ENCODE measurements around the gene LRRN3.
A peak's percentile ranks its signal among the peaks of the same experiment; 100 is the strongest.

The LRRN3 gene

DNA sequence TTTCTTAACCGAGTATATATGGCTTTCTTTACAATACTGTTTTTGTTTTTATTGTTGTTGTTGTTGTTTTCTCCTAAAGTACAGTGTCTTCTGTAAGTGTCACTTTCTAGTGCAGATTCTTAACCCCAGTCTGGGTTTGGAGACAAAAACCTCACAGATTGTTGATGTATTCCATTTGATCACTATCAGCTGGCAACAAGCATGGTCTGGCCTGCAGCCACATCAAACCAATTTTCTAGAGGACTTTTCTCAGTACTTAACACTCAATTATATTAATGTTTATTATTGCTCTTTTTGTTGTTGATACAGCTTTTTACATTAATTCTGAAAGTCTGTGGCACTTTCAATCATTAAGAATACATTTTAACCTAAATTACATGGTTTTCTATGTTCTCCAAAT is 17.1 kb downstream of the LRRN3 start:
- DNase-seq: no peak

DNA sequence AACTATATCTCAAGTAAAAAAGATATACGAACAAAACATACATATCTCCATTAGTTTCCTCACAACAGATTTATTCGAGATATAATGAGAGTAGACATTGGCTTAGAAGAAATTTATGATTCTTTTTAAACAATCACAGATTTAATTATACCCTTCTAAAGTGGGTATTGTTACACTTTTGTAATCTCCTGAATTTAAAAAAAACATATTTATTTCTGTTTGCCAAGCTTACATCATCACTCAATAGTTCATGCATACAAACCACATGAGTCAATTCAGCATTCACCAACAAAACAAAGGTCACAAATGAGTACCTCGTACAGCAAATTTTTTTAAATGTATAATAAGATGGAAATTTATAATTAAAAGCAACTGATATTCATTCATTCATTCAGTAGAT is 17.6 kb downstream of the LRRN3 start:
- DNase-seq: peak; percentile 27

DNA sequence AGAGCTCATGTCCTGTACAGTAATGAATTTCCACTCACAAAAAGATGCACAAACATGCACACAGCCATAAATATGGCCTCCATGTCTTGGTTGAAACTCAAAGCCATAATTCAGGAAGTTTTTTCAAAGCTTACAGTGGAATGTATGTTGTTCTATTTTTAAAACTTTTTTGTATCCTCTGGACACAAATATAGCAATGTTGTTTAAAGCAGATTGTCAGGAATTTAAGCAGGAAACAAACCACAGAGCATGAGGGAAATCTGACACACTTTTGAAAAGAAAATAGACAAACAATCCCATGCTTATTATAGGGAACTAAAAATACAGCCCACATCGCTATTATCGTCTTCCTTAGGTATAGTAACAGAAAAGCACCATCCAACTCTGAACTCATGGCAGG is 21.5 kb downstream of the LRRN3 start:
- no peak for DNase-seq

DNA sequence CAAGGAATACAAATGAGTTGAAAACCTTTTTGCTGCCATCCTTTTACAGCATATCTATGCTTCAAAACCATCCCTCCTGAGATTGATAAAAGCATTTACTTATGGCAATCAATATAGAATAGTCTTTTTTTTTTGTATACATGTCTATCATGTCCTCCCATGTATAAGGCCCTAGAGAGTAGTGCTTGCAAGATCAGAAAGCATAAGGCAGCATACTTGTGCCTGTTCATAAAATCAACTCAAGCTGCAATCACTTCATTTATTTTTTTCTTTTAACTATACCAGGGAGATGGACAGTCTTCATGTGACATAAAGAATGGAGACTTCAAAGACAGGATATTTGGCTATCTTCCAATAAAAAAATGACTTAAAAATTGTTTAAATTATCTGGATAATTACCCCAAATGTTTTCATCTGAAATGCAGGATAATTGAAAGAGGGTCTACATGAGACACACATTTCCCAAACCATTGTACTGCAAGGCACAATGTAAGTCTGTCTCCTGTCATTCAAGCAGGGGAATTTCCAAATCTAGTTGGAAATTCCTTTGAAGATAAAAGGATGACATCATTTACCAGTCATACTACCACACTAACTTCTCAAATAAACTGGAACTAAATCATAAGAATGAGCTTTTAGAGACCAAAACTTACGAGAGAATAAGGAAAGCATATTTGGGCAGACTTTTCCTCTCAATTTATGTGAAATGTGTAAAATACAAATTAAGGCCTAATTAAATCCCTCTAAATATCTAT is 22.5 kb downstream of the LRRN3 start:
- DNase-seq: peak; percentile 74

DNA sequence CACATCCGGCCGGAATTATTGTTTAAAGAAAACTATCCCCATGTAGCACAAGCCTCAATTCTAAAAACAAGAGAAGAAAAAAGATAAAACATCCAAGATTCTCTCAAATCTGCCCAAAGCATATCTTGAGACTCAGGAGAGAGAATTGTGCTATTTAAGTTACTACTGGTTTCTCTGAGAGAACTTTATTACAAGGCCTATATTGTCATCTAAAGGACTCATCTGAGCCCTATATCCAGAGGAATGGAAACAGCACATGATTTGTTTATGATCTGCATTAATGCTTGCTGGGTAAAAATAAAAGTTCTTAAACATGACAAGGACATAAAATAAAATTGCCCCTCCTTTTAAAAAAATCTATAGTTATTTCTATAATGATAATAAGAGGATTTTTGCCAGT is 25.0 kb downstream of the LRRN3 start:
- DNase-seq: no peak

DNA sequence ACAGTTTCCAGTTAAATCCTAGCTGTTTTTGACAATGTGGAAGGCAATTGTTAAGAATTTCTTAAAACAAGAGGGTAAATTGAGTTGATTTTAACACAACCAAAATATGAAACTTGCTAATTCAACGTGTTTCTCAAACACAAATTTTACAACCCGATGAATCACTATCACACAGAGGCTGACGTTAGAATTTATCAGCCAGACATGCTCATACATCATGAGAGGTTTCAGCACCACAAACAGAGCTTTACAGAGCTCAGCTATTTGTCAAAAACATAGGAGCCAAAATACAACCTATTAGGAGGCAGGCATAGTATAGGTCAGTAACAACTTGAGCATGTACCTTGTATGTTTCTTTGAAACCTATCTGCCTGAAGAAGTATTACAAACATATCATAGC is 36.1 kb downstream of the LRRN3 start:
- DNase-seq: no peak

DNA sequence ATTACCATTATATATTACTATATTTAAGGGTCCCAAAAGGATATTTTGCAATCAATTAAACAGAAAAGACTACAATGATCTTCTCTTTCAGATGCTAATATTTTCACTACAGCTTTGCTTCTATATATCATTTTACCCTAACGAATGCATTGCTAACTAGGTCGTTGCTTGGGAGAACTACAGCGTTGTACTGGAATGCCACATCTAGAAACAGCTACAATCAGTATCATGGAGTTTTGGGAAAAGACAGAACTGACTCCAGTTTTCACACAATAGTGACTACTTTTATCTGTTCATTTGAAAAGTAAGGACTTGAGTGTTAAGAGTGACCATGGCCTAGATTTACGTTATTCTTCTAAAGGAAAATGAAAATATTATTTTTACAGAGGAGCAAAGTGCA is 38.5 kb downstream of the LRRN3 start:
- no peak for DNase-seq

DNA sequence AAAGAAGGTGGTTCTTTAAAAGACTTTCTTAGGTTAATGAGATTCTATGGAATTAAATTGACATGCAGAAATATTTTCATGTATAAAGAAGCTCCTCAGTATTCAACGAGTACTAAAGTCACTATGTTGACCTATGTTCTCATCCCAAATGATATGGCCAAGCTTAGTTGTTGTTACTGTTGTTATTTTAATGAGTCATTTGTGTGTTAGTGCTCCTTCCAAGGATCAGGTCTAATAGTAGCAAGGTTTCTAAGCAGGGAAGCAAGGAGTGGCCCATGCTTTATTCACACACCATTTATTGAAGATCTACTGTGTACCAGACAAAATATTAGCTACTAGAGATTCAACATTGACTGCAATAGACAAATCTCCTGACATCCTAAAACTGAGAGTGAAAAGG is 41.9 kb downstream of the LRRN3 start:
- DNase-seq: no peak

DNA sequence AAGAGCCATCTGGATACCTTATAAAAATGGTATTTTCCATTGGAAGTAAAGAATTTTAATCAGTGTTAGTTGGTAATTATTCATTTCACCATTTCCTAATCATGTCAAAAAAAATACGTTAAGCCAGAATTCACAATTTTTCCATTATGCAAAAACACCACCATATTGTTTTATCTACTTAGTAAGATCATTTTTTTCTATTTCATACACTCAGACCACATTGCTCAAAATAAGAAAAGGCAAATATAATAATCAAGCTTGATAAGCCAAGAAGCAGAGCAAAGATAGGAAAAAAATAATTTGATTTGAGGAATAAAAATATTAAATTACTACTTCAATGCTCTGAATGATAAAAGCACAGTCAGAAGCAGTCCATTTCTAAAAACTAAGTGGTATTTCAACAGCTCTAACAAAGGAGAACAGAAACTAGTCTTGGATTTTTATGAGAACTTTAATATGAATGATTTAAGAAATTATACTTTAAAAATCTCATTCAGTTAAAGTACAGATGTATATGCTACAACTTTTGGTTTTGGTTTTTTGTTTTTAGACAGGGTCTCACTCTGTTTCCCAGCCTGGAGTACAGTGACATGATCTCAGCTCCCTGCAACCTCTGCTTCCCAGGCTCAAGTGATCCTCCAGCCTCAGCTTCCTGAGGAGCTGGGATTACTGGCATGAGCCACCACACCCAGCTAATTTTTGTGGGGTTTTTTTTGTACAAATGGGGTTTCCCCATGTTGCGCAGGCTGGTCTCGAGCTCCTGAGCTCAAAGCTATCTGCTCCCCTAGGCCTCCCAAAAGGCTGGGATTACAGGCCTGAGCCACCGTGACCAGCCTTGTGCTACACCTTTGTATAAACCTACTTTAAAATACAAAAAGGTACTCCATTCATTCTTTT is 46.6 kb downstream of the LRRN3 start:
- DNase-seq: no peak

DNA sequence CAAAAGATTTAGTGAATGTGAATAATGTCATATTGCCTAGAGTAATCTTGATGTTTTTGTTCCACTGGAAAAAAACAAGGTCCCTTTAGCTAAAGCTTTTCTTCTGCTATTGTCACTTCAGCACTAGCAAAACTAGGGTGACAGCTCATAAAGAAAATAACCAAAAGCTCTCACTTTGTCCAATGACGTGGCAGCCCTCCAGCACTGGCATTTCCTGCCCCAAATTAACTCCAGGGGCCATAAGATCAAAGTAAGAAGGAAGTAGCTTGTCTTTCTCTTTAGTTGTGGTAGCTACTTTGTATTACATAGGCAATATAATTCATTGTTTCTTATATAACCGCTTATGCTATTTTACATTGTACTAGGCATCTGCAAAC is 47.3 kb downstream of the LRRN3 start:
- DNase-seq: peak; percentile 21

DNA sequence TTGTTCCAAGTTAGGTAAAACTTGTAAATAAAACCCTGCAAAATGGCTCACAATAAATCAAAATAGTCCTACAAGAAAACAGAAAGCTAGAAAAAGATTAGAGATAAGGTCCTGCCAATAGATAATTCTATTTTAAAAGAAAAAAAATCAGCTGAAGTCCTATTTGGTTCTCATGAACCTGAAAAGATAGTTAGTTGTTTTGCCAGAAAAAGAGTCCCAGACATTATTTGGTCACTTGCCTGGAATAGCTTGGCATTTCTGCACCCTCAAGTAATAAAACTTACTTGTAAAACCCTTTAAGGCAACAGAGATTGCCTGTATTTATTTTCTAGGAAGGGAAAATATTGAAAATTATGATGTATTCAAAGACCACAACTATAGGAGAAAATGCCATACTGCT is 47.7 kb downstream of the LRRN3 start:
- DNase-seq: peak; percentile 21

DNA sequence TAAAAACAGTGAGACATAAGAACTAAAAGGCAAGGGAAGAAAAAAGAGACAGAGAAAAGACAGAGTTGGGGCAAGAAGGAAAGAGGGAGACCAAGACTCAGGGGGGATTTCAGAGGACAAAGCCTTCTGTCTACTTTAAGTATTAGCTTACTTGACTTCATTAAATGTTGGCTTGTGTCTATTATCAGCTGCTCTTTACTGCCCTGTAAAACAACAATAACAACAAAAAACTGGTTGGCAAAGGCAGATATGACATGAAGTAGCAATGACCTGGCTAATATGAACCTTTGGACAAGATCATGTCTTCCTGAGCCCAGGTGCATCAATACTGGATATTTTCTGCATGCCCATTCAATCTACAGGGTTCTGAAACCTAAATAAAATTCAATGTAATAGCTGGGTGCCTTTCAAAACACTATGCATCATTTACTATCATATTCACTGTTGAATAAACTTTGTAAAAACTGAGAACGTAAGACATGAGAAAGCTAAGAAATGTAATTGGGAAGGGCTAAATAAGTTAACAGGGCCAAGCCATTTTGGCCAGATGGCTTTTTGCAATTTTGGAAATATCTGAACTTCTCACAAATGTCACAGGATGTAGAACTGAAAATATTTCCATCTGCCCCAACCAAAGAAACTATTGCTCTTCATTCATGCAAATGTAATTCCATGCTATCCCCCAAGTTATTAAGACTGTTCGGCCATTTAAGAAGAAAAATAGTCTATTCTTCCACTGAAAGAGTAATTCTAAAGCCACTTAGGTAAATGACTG is 49.4 kb downstream of the LRRN3 start:
- DNase-seq: no peak

DNA sequence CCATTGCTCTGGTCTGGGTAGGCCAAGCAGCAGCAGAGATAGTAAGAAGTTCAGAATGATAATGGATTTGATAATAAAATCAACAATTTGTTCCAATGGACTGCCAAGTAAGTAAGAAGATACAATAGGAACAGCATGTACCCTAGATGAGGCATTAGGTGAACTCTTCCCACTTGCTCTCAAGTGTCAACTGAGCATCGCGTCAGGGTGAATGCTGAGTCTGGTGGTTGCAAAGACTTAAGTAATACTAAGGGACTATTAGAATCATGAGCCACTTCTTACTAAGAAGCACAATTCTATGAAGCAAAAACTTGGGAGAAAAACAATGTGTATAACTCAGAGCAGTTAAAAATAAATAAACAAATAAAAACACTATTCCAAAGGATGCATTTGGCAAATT is 54.5 kb downstream of the LRRN3 start:
- DNase-seq: no peak

DNA sequence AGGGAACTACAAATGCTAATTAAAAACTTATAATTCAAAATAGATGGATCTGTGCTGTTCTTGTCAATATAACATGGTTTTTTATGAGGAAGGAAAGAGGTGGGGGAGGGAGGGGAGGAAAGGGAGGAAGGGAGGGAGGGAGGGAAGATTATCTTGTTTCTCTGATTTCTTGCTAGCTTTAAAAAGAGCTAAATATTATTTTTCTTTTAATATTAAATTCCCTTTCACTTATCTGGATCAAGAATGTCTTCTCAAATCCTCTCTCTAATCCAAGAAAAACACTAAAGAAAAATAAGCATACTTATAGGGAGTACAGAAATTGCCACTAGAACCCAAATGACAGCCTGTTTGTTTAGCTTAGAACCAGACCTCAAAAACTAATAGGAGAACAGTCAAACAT is 55.2 kb downstream of the LRRN3 start:
- no peak for DNase-seq

DNA sequence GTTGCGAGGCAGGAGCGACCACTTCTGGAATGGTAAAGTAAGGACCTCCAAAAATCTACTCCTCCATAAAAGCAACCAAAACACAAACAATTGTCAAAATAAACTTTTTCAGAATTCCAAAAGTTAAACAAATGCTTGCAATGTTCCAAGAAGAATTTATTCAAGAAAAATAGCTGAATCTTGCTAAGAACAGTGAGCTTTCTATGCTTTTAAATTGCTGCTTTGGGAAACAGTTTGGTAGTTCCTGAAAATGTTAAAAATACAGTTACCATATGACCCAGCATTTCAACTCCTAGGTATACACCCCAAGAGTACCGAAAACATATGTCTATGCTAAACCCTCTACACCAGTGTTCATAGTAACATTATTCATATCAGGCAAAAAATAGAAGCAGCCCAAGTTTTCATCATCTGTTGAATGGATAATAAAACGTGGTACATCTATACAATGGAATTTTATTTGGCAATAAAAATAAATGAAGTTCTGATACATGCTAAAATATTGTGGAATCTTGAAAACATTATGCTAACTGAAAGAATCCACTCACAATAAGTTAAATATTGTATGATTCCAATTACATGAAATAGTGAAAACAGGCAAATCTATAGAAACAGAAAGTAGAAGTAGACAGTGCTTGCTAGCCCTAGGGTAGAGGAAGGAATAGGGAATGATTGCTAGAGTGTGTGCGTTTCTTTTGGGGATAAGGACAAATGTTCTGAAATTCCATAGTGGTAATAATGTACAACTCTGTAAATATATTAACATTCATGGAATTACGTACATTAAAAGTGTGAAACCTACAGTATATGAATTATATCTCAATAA is 57.0 kb downstream of the LRRN3 start:
- no peak for DNase-seq

DNA sequence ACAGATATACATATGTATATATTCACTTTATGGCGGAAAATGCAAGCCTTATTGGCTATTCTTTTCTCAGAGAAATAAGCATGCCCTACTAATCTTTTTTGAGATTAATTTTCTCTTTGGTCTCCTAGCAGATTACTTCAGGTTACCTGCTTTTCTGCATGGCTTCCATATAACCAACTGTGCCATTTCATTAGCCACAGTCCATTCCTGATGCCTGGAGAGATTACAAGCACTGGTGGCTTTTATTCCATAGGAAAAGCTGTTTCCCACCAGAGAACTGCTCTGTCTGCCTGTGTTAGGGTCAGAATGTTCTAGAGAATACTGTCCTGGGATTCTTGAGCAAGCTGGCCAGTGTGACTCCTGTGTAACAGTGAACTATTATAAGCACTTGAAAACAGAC is 59.8 kb downstream of the LRRN3 start:
- DNase-seq: no peak

DNA sequence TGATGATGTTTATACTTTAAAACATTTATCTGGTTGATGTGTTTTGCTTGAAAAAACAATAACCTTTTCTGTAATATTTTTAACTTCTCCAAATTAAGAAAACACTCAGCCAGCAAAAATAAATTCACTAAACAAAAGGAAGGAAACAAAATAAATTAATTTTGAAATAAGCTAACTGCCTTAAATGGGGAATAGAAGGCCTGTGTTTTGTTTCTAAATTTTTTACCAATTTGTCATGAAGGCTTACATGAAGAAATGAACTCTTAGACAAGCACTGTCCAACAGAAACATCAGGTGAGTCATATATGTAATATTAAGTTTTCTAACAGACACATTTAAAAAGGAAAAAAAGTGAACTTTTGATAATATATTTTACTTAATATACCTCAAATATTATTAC is 68.5 kb downstream of the LRRN3 start:
- DNase-seq: peak; percentile 49

DNA sequence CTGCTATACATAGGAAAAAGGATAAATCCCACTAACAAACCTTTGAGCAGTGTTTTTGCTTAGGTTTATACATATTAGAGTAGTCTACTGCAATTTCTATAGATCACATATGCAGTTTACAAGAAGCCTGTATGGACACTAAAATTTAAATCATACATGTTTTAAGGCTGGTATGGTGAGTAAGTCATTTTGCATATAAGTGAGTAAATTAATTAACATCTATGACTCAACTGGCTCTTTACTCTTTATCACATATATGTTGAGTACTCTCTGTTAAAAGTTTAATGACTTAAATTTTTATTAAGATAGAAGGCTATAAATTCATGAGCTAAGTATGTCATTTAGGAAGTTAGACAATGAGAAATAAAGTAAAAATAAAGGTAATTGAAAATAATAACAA is 69.4 kb downstream of the LRRN3 start:
- no peak for DNase-seq

DNA sequence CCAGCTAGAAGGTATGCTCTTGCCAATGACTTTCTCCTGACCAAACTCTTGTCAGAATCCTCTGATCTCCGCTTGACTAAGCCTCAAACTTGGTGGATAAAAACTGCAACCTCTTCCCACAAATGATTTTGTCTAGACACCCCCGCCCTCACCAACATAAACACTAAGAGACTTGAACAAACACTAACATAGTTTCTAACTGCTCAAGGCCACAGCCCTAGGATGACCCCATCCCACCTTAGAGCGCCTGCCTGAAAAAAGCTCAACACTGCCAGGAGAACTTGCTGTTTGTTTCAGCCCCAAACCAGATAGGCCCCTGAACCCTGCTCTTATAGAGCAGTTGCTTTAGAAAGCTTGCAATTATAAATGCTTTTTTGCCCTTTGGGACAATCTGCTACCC is 71.8 kb downstream of the LRRN3 start:
- DNase-seq: peak; percentile 4

DNA sequence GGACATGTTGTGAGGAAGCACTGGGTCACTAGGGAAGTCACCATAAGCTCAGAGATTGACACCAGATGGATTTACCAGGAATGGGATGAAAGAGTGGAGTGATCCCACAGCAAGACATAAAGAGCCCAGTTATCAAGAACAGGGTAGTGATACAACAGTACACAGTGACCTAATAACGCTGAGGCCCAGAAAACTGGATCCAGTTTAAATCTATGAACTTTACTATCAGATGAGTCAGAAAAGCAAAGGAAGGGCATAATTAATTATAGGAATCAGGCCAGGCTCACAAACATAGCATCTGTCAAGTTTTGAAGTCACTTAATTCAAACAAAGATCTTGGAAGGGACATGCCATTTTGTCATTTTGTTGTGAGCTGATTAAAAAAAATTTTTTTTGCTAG is 73.5 kb downstream of the LRRN3 start:
- no peak for DNase-seq

DNA sequence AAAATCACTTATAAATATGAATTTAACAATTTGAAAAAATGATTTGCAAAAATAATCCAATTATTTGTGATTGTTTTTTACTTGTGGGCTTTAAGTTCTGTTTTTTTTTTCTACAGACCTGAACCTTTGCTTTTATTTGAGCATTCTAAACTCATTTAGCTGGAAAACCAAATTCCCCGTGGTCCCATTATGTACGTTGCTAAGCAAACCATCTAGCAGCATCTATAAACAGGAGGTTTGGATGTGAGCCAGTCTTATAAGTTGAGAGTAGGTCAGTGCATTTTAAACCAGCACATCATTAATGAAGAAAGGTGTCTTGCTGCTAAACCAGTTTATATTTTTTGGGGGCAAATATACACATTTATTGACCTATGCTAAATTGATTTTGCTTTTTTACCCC is 77.3 kb downstream of the LRRN3 start:
- no peak for DNase-seq

DNA sequence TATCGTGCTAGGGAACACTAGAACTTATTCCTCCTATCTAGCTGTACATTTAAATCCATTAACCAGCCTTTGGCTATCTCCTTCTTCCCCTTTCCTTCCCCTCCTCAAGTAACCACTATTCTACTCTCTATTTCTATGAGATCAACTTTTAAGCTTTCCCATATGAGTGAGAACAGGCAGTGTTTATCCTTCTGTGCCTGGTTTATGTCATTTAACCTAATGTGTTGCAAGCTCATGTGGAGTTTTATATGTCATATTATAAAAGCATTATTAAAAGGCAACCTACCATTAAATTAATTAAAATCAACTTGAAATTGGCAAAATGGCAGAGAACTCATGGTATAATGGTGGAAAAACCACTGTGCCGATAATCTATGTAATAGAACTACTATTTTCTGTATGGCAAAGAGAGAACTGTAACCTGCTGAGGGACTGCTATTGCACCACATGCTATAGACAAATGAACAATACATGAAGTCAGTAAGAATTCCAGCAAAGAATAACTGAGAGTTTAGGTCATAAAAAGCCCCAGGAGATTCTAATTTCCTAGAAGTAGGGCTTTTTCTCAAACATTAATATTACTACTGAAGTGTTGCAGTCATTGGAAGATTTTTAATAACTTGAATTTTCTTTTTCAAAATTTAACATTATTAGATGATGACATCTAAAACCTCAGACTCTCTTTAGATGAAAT is 81.8 kb downstream of the LRRN3 start:
- no peak for DNase-seq
